GM19372 (cell line): ENCODE data around the gene HP.

ENCODE experiments used
- ATAC-seq: cut with Tn5 transposase; IDR thresholded peaks from one replicate; pipeline ENCODE4 v1.9.1; 2021; ENCODE audit warnings: mild to moderate bottlenecking, low read depth, moderate library complexity; ENCODE audit not compliant: unreplicated experiment

The HP gene

DNA sequence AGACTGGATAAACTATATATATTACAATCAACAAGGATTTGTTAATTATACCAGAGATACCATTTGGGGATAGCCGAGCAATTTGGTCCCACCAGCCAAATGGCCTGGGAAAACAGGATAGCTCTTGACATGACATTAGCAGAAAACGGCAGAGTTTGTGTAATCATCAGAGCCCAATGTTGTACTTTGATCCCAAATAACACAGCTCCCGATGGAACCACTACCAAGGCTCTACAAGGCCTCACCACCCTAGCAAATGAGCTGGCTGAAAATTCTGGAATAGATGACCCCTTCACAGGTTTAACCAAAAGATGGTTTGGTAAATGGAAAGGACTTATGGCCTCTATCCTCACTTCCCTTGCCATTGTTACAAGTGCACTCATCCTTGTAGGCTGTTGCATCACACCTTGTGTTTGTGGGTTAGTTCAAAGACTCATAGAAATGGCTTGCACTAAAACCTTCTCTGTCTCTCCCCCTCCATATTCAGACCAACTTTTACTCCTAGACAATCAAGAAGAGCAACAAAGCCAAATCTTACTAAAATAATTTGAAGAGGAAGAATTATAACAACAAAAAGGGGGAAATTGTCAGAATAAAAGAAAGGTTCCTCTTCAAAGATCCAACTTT is 29.6 kb downstream of the HP start:
- no peak for ATAC-seq

DNA sequence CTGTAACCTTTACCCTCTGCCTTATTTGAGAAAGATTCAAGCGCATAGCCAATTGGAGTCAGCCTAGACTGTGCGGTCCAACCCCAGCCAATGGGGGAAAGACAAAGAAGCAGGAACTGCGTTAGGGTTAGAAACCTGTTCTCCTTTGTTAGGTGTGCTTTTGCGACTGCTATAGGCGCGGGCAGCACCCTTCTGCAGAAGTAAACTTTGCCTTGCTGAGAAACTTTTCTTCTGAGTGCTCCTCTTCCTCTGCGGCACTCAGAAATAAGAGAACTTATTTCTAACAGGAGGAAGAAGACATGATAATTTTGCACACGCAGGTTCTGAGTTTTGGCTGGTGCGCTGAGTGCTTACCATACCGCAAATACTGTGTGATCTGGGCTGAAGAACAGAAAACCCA is 30.1 kb downstream of the HP start:
- no peak for ATAC-seq

DNA sequence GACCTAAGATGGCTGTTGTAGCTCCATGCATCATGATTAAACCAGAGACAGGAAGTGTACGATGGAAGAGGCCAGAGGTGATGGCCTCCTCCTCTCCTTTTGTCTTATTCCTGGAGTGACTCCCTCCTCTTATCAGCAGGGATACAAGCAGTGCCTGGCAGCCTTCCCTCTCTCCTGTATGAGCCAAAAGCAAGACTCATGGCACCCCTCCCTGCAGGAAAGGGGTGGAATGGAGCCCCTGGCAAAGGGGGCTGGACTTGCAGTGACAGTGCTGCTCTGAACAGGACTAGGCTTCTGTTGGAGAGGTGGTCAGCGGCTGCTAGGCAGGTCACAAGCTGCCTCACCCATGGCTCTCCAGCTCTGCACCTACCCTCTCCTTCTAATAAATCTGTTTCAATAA is 30.7 kb downstream of the HP start:
- no peak for ATAC-seq

DNA sequence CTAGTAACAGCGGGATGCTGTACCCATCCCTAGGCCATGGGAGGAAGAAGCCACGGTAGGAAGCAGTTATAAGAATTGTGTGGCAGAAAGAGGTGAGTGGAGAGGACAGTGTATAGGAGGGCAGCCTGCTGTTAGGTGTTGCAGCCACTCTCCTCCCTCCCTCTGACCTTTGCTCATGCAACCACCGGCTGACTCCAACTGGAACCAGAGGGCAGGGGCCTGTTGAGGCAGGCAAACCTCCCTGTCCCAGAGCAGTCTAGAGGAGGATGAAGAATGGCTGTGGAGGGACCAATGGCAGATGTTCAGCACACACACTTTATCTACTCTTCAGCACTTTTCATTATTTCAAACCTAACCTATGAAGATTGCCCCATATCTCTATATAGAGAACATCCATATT is 36.9 kb downstream of the HP start:
- no peak for ATAC-seq

DNA sequence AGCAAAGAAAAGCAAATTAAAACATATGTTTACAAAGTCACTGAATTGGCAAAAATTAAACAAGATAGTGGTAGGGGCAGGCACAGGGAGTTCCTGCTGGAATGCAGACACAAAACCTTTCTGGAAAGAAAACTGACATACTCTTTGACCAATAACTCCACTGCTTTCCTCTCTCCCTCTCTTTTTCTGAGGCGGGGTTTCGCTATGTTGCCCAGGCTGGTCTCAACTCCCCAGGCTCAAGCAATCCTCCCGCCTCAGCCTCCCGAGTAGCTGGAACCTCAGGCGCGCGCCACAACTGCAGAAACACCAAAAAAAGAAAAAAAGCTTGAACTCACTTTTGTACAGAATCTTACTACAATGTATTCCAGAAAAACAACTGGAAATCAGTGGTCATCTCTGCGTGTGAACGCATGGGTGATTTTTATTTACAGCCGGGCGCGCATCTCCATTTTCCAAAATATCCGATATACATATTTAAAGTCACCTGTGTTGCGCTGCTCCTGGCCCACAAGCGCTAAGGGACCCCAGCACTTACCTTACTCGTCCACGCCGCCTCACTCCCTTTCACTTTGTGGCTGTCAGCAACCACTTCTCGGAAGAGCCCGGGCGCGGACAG is 38.6 kb downstream of the HP start:
- no peak for ATAC-seq

DNA sequence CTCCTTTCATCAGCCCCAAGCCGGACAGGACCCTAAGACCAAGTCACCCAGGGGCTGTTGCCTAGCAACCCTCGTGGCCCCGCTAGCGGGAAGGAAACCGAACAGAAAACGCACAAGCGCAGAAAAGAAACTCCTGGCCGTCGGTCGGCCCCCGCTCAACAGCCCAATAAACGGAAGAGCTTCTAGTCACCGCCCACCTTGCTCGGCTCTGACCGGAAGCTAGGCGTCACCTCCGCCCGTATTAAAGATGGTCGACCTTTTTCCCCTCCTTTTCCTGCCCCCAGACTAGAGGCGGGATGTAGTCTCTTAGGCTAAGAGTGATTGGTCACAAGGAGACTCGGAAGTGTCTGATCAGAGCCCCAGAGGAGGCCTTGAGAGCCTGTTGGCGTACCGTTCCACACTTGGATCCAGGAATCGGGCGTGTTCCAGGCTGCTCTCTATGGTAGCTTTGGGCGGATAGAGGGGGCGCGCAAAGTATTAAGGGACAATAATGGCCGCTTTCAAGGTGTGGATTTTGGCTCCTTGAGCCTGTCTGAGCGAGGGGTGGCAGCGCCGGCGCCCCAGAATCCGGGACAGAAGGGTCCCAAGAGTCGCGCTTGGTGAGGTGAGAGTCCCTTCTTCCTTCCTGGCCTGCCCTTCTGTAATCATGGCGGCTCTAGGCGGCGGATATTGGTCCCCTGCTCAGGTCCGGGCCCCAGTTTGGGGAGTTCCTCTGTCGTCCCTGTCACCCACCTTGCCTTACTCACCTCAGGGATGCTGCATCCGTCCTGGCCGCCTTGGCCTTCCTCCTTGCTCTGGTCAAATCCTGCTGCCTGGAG is 39.4 kb downstream of the HP start, which contains the start of the genes DHX38 and TXNL4B:
DHX38 (plus strand) TSS at position 400 of the 818 bp plus-strand sequence. CDS start 2,311 bp downstream, outside the sequence.
TXNL4B (minus strand) TSS at position 173 of the 818 bp plus-strand sequence. CDS start 2,871 bp downstream, outside the sequence.
- ATAC-seq, result peak; percentile 98

DNA sequence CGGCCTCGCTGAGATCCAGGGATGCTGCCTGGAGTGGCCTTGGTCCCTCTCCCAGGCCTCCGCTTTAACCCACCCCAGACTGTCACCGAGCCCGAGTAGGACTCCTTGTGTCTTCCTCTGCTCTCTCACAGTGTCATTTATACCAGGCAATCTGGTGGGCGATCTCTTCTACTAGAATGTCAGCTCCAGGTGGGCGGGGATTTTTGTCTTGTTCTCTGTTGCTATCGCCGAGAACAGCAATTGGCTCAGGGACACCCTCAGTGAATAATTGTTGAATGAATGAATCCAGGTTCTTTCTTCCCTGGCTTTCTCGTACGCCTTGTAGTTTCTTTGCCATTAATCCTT is 39.9 kb downstream of the HP start:
- no peak for ATAC-seq

DNA sequence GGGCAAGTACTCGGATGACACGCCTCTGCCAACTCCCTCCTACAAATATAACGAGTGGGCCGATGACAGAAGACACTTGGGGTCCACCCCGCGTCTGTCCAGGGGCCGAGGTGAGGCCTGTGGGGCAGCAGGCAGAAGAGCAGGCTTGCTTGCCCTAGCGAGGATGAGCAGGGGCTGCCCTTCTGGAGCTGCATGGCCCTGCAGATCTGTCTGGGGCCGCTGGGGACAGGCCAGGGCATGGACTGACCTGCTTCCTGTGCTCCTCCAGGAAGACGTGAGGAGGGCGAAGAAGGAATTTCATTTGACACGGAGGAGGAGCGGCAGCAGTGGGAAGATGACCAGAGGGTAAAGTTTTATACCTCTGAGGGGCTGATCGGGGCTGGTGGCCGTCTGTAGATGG is 44.6 kb downstream of the HP start:
- ATAC-seq, result no peak

DNA sequence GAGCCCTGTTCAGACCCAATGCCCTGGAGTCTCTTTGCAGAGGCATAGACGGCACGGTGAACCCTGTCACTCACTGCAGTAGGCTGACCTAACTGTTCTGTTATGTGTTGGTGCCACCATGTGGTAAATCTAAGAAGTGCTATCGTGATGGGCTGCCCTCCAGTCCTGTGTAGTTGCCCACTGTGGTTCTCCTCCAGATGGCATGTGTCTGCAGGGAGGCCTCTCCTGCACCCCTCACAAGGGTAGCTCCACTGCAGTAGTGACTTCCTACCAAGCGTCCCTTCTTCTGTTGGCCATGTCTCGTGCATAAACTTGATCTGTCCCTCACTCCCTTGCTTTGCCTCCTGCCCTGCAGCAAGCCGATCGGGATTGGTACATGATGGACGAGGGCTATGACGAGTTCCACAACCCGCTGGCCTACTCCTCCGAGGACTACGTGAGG is 45.1 kb downstream of the HP start:
- peak; percentile 70 for ATAC-seq

DNA sequence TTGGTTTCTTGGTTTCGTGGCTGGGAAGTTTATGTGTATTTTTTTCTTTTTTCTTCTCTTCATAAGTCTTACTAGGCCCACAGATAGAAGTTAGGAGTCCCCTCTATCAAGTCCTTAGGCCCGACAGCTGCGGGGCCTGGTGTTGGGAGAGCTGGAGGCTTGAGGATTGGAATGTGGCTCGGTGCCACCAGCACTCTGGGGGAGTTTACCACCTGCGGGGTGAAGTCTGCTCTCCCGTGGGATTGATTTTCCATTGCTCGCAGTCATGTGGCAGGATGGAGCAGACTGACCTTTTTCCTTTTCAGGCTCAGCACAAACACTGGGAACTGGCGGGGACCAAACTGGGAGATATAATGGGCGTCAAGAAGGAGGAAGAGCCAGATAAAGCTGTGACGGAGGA is 46.9 kb downstream of the HP start:
- no peak for ATAC-seq

DNA sequence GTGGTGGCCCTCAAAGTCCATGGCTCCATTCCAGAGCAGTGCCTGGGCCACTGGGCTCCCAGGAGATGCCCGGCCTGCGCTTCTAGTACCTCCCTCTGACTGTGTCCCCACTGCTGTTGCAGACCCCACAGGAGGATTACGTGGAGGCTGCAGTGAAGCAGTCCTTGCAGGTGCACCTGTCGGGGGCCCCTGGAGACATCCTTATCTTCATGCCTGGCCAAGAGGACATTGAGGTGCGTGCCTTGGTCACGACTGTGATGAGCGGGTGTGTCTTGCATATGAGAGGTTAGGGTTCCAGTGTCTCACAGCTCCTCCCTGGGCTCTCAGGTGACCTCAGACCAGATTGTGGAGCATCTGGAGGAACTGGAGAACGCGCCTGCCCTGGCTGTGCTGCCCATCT is 50.6 kb downstream of the HP start:
- ATAC-seq, result no peak

DNA sequence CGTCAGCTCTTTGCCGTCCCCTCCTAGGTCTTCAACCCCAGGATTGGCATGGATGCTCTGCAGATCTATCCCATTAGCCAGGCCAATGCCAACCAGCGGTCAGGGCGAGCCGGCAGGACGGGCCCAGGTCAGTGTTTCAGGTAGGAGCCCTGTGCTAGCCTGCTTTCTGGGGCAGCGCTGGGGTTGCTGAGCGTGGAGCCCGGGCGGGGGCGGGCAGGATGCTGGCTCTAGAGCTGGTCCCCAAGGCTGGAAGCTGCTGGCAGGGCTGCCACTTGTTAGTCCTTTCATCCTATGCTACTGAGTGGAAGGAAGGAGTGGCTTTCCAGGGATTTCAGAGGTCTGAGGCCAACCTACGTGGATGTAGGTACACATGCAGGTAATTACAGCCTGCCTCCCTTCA is 51.7 kb downstream of the HP start:
- ATAC-seq, result no peak

DNA sequence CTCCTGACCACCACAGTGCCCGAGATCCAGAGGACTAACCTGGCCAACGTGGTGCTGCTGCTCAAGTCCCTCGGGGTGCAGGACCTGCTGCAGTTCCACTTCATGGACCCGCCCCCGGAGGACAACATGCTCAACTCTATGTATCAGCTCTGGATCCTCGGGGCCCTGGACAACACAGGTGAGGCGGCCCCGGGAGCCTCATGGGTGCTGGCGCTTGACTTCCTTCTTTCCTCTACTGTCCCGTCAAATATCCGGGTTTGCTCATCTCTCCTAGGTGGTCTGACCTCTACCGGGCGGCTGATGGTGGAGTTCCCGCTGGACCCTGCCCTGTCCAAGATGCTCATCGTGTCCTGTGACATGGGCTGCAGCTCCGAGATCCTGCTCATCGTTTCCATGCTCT is 53.1 kb downstream of the HP start:
- ATAC-seq, result no peak

DNA sequence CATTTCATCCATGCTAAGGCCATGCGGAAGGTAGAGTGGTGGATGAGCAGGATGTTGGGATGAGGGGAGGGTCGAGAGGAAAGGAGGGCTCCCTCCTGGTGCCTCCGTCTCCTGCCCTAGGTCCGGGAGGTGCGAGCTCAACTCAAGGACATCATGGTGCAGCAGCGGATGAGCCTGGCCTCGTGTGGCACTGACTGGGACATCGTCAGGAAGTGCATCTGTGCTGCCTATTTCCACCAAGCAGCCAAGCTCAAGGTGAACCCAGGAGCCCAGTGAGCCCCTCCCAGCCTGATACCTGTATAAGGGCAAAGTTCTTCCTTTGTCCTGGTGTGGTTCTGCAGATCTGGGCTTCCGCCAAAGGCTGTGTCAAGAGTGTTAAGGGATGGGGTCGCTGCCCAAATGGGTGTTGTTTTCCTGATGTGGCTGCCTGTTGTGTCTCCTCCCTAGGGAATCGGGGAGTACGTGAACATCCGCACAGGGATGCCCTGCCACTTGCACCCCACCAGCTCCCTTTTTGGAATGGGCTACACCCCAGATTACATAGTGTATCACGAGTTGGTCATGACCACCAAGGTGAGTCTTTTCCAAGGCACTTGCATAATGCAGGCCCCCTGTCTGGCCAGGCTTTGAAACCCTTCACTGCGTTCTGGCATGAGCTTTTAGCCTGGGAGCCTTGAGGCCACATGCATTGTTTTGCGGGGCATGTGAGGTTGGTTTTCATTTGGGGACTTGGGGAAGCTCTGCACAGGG is 54.2 kb downstream of the HP start:
- ATAC-seq, result no peak

DNA sequence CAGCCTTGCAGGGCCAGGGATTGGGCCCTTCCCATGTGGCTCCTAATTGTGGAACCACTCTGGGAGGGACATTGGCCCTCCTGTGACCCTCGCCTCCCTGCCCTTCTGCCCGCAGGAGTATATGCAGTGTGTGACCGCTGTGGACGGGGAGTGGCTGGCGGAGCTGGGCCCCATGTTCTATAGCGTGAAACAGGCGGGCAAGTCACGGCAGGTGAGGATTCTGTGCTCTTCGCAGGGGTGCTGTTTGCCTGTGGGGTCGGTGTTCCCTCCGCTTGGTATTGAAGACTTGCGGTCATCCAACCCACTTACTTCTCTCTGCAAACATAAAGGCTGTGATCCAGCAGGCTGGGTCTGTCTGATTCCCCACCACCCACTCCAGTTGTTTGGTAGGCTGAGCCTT is 55.0 kb downstream of the HP start:
- ATAC-seq, result no peak

DNA sequence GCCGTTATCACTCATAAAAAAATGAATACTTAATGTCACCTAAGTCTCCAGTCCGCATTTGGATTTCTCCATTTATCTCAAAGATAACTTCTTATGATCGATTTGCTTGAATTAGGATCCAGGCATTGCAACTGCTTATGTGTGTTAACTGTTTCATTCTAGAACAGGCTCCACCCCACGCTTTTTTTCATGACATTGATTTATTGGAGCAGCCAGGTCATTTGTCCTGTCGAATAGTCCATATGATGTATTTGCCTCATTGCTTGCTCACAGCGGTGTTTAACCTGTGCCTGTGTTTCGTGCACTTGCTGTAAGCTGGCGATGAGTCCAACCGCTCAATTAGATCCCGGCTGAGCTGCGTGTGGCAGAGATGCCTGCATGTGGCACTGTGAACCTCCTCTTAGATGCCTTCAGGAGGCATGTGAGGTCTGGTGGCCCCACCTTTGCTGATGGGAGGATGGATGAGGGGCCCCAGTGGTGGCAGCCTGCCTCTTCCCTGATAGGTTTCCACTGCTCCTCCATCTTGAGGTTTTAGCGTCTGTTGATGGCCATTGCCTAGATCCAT is 55.7 kb downstream of the HP start:
- ATAC-seq, result no peak
